ENCODE results near the gene HNF1B. TPM values are rescaled to one million over a fixed set of nuclear protein-coding genes. Genes with fewer than 3 reads are reported as not detected.

HNF1B gene
- total RNA-seq, 2 experiments from 2014 or later, result 1.9 TPM; not detected in 1

GRCh38 chr17:37661400-37662014, 83.4 kb downstream of the HNF1B start:
- CTCF ChIA-PET, result interaction anchor here (0.6 kb wide), 1 partner anchor 116 kb away, joined by 3 read pairs; no protein-coding TSS in a partner anchor
- peaks cover 2% of the 10 kb centered on the region for H3K4me1 Mint-ChIP-seq
- no peak overlapping the region for H3K4me3 Mint-ChIP-seq
- H3K27ac Mint-ChIP-seq, result no peak overlapping the region
- H3K9me3 Mint-ChIP-seq (ENCODE audit: low read depth), result no peaks in the 10 kb centered on the region
- H3K27me3 Mint-ChIP-seq, result peaks cover 29% of the 10 kb centered on the region
- DNase-seq (no peak), ATAC-seq (no peak)
- no peaks in the 10 kb centered on the region for H3K36me3 Mint-ChIP-seq

DNA sequence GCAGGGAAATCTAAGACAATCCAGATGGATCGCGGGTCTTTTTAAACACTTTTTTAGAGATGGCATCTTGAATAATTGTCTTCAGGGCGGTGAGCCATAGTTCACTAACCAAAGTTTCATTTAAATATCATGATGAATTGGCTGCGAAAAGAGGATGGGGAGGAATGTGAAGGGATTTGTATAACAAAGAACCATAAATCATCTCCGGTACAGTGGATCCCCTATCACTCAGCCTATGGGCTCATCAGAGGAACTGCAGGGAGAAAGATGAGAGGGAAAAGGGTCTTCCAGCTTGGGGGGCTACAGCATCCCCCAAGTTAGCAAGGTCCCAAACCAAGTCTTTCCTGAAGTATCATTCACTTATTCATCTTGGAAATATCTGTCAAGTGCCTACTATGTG, 84.9 kb downstream of the HNF1B start:
- no peak for DNase-seq
- CTCF ChIA-PET, result no interaction called here
- Mint-ChIP-seq H3K4me3 (no peak overlapping the region), H3K9me3 (ENCODE audit: low read depth) (no peaks in the 10 kb centered on the region), H3K27me3 (peaks cover 24% of the 10 kb centered on the region), H3K4me1 (peaks cover 2% of the 10 kb centered on the region), H3K27ac (no peak overlapping the region), H3K36me3 (no peaks in the 10 kb centered on the region)
- ATAC-seq, result no peak

DNA sequence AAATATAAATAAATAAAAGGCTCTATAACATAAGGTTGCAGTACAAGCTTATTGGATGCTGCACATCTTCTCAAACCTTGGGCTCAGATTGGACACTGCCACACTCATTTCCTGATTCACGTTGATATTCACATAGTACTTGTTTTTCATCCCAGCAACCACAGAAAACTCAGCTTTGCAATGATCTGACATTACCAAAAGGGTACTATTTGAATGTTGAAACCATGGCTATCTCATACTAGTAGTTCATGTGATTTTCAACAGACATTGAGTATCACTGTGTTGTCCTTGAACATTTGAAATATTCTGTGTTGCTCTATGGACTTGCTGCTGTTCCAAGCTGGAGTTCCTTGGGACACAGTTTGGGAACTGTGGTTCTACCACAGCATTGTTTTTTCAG, 87.7 kb downstream of the HNF1B start:
- no peak overlapping the region for H3K4me3 Mint-ChIP-seq
- no peak overlapping the region for H3K27ac Mint-ChIP-seq
- no peaks in the 10 kb centered on the region for H3K36me3 Mint-ChIP-seq
- no peak for ATAC-seq
- H3K4me1 Mint-ChIP-seq, result peaks cover 3% of the 10 kb centered on the region
- peaks cover 29% of the 10 kb centered on the region for H3K27me3 Mint-ChIP-seq
- DNase-seq, result no peak
- CTCF ChIA-PET, result interaction anchor here (0.6 to 0.7 kb wide), 2 partner anchors 9 to 314 kb away, joined by 3 read pairs; no protein-coding TSS in a partner anchor
- no peaks in the 10 kb centered on the region for H3K9me3 Mint-ChIP-seq (ENCODE audit: low read depth)

GRCh38 chr17:37651849-37652248, 93.0 kb downstream of the HNF1B start:
- CTCF ChIA-PET, result no interaction called here

DNA sequence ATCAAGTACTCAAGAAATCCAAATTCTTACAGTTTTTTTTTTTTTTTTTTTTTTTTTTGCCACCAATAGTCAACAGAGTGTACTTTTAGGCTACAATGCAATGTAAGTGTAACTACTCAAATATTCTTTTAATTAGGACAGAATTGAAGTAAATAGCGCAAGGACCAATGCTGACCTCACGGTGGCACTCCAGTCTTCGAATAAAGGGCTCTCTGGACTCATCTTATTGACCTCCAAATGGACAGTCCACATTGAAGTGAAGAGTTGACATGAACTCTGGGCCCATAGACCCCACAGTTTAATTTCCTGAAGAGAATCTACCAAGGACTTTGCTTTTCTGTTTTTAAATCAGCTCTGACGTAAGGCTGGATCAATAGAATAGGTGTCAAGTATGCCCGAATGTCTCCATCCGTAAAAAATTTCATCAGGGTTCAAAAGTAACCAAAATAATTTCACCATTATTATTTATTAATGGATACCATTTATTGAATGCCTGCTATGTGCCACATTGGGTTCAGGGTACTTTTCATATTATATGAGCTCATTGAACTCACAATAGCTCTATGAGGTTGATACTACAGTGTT, 94.3 kb downstream of the HNF1B start:
- ATAC-seq (no peak), DNase-seq (no peak)
- peaks cover 59% of the 10 kb centered on the region for H3K27me3 Mint-ChIP-seq
- H3K4me3 Mint-ChIP-seq, result no peak overlapping the region
- H3K36me3 Mint-ChIP-seq, result no peaks in the 10 kb centered on the region
- H3K27ac Mint-ChIP-seq, result no peak overlapping the region
- H3K9me3 Mint-ChIP-seq (ENCODE audit: low read depth), result no peaks in the 10 kb centered on the region
- CTCF ChIA-PET, result interaction anchor here (0.6 to 1.0 kb wide), 3 partner anchors 20 to 142 kb away, joined by 3 to 4 read pairs (median 3); no protein-coding TSS in a partner anchor
- H3K4me1 Mint-ChIP-seq, result peaks cover 17% of the 10 kb centered on the region

More at GRCh38 chr17:37651849-37652248, 93.0 kb downstream of the HNF1B start:
- Mint-ChIP-seq H3K27me3 (peaks cover 46% of the 10 kb centered on the region), H3K9me3 (ENCODE audit: low read depth) (no peaks in the 10 kb centered on the region), H3K4me3 (no peak overlapping the region), H3K27ac (no peak overlapping the region), H3K36me3 (no peaks in the 10 kb centered on the region), H3K4me1 (peaks cover 17% of the 10 kb centered on the region)
- no peak for ATAC-seq
- no peak for DNase-seq

- H3K4me3 Mint-ChIP-seq, result no peak overlapping the region
- ATAC-seq (no peak), DNase-seq (no peak)
- H3K27ac Mint-ChIP-seq, result no peak overlapping the region
- peaks cover 21% of the 10 kb centered on the region for H3K4me1 Mint-ChIP-seq
- no peaks in the 10 kb centered on the region for H3K36me3 Mint-ChIP-seq
- CTCF ChIA-PET, result interaction anchor here (1.2 to 2.2 kb wide), 4 partner anchors 8 to 168 kb away, joined by 3 to 8 read pairs (median 4); no protein-coding TSS in a partner anchor
- no peaks in the 10 kb centered on the region for H3K9me3 Mint-ChIP-seq (ENCODE audit: low read depth)
- peaks cover 70% of the 10 kb centered on the region for H3K27me3 Mint-ChIP-seq
Observed at GRCh38 chr17:37648555-37648954, 96.3 kb downstream of the HNF1B start.

GRCh38 chr17:37647856-37648255, 97.0 kb downstream of the HNF1B start:
- H3K4me1 Mint-ChIP-seq, result peaks cover 18% of the 10 kb centered on the region
- H3K4me3 Mint-ChIP-seq, result no peak overlapping the region
- no peaks in the 10 kb centered on the region for H3K36me3 Mint-ChIP-seq
- no peak for DNase-seq
- CTCF ChIA-PET, result interaction anchor here (0.6 to 2.2 kb wide), 3 partner anchors 15 to 144 kb away, joined by 3 to 8 read pairs (median 3); no protein-coding TSS in a partner anchor
- no peak for ATAC-seq
- H3K27me3 Mint-ChIP-seq, result peaks cover 66% of the 10 kb centered on the region
- H3K27ac Mint-ChIP-seq, result no peak overlapping the region
- no peaks in the 10 kb centered on the region for H3K9me3 Mint-ChIP-seq (ENCODE audit: low read depth)

- Mint-ChIP-seq H3K4me1 (peaks cover 41% of the 10 kb centered on the region), H3K4me3 (peak overlapping the region; percentile 92), H3K27ac (no peak overlapping the region), H3K9me3 (ENCODE audit: low read depth) (no peaks in the 10 kb centered on the region), H3K36me3 (peaks cover 18% of the 10 kb centered on the region), H3K27me3 (peaks cover 42% of the 10 kb centered on the region)
- CTCF ChIA-PET, result interaction anchor here (0.7 to 2.1 kb wide), 5 partner anchors 11 to 148 kb away, joined by 3 to 6 read pairs (median 4); partner anchors contain the start of gene SYNRG
- ATAC-seq (no peak), DNase-seq (no peak)
Observed at GRCh38 chr17:37643869-37644268, 101.0 kb downstream of the HNF1B start.

GRCh38 chr17:37643118-37643766, 101.6 kb downstream of the HNF1B start, which contains the start of gene DDX52:
DDX52 (minus strand) TSS chr17:37643446; CDS start chr17:37643420, 26 bp downstream.
- Mint-ChIP-seq H3K27ac (peak within 1 kb of the TSS; percentile 84), H3K4me3 (peak within 1 kb of the TSS; percentile 92), H3K36me3 (peaks cover 21% of the 10 kb centered on the region), H3K9me3 (ENCODE audit: low read depth) (no peaks in the 10 kb centered on the region), H3K4me1 (peaks cover 35% of the 10 kb centered on the region), H3K27me3 (peaks cover 36% of the 10 kb centered on the region)
- ATAC-seq (peak; percentile 99), DNase-seq (peak; percentile 93)
- CTCF ChIA-PET, result interaction anchor here (1.2 to 2.1 kb wide), 3 partner anchors 12 to 149 kb away, joined by 4 to 6 read pairs (median 4); partner anchors contain the start of gene SYNRG

DNA sequence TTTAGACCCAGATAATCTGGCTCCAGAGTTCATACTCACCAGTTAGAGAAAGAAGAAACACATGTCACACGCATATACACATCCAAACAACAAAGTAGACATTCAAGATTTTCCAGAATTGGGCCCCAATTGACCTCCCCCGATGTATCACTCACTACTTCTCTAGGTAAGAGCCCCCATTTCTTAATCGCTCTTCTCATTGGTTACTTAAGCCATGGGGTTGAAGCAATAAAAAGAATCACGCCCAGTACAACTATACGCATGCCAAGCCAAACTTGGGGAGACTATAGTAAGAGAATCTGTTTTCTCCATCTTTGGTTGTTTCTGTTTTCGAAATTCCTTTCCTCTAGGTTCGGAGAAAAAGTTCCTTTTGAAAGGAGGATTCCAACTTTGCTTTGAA, 102.2 kb downstream of the HNF1B start:
- Mint-ChIP-seq H3K27me3 (peaks cover 30% of the 10 kb centered on the region), H3K9me3 (ENCODE audit: low read depth) (no peaks in the 10 kb centered on the region), H3K4me1 (peaks cover 31% of the 10 kb centered on the region), H3K4me3 (peak overlapping the region; percentile 92), H3K36me3 (peaks cover 27% of the 10 kb centered on the region), H3K27ac (peak overlapping the region; percentile 84)
- CTCF ChIA-PET, result interaction anchor here (2.1 kb wide), 1 partner anchor 33 kb away, joined by 6 read pairs; the partner anchor contains the start of gene SYNRG
- ATAC-seq, result peak; percentile 62
- DNase-seq, result no peak

DNA sequence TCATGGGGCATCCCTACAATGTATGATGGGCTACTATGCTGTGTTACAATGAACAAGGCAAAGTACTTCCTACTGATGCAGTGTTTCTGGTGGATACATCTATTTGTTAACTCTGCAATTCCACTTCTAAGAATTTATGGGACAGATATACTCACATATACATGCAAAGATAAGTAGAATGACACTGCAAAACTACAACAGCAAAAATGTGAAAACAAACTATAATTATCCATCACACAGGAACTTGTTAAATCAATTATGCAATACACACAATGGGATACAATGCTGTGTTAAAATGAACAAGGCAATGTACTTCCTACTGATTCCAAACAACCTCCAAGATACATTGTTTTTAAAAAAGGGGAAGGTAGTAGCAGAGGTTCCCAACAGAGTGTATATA, 104.8 kb downstream of the HNF1B start:
- no peak for DNase-seq
- Mint-ChIP-seq H3K36me3 (peaks cover 45% of the 10 kb centered on the region), H3K4me3 (no peak overlapping the region), H3K27ac (no peak overlapping the region), H3K4me1 (peaks cover 31% of the 10 kb centered on the region), H3K27me3 (peaks cover 12% of the 10 kb centered on the region), H3K9me3 (ENCODE audit: low read depth) (no peaks in the 10 kb centered on the region)
- no peak for ATAC-seq
- CTCF ChIA-PET, result interaction anchor here (2.1 kb wide), 1 partner anchor 27 kb away, joined by 4 read pairs; no protein-coding TSS in a partner anchor

DNA sequence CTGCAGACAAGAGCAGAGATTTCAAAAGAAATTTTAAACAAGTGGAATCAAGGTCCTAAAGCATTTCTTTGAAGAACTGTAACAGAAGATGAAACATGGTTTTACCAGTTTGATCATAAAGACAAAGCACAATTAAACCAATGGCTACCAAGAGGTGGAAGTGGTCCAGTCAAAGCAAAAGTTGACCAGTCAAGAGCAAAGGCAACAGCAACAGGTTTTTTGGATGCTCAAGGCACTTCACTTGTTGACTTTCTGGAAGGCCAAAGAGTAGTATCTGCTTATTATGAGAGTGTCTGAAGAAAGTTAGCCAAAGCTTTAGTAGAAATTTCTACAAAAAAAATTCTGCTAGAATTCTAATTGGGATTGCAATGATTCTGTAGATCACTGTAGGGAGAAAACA, 106.9 kb downstream of the HNF1B start:
- ATAC-seq, result no peak
- no peak for DNase-seq
- H3K9me3 Mint-ChIP-seq (ENCODE audit: low read depth), result no peaks in the 10 kb centered on the region
- peaks cover 46% of the 10 kb centered on the region for H3K36me3 Mint-ChIP-seq
- CTCF ChIA-PET, result no interaction called here
- H3K27ac Mint-ChIP-seq, result no peak overlapping the region
- H3K27me3 Mint-ChIP-seq, result no peaks in the 10 kb centered on the region
- H3K4me1 Mint-ChIP-seq, result peaks cover 26% of the 10 kb centered on the region
- H3K4me3 Mint-ChIP-seq, result no peak overlapping the region
